GM18507 (cell line): ENCODE results near the gene POU3F2.

Experiments
- DNase-seq: peaks from one replicate; pipeline ENCODE4 v3.0.0; 2011; ENCODE audit warnings: low read depth; ENCODE audit not compliant: insufficient read length; ENCODE audit errors: extremely low spot score
- FAIRE-seq: peaks from 2 replicates; lab custom pipeline; 2011; peaks lifted over from hg19 to GRCh38; lab: Jason Lieb, UNC

Gene POU3F2

DNA sequence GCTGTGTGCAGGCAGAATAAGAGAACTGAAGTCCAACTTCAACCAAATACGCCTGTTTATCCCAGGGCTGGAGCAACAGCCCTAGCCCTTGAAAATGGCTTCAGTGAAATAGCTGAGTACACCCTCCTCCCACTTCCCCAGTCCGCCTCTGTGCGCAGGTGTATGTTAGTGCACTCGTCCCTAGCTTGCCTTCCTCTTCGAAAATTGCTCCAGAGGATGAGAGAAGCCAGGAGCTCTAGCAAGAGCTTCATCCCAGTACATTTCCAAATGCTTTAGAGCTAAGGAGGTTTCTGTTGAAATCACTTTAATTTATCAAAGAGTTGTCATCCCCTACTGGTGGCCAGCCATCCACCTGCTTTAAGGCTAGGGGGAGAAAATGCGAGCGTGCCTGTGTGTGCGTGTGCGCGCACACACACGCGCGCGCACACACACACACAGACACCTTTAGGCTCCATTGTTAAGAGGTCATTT lies 5.4 kb upstream of the POU3F2 start:
- no peak for DNase-seq

DNA sequence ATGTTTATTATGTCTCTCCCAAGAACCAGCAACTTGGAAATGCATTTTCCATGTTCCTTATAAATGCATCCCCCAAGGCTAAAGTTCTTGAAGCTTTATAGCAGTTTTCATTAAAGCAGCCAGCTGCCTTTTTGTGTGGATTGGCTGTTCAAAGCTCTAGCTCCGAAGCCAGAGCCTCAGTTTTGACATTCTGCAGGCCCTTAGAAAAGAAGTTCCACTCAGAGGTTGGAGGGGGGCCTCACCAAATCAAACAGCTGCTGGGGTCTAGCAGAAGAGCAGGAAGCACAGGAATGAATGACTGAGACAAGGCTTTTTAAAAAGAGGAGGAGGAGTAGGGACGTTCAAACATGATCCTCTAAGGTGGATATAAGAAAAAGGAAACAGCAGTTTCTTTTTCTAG lies 4.2 kb upstream of the POU3F2 start:
- no peak for FAIRE-seq
- DNase-seq: no peak

More for the DNA sequence above, 5.4 kb upstream of the POU3F2 start:
- FAIRE-seq: no peak

DNA sequence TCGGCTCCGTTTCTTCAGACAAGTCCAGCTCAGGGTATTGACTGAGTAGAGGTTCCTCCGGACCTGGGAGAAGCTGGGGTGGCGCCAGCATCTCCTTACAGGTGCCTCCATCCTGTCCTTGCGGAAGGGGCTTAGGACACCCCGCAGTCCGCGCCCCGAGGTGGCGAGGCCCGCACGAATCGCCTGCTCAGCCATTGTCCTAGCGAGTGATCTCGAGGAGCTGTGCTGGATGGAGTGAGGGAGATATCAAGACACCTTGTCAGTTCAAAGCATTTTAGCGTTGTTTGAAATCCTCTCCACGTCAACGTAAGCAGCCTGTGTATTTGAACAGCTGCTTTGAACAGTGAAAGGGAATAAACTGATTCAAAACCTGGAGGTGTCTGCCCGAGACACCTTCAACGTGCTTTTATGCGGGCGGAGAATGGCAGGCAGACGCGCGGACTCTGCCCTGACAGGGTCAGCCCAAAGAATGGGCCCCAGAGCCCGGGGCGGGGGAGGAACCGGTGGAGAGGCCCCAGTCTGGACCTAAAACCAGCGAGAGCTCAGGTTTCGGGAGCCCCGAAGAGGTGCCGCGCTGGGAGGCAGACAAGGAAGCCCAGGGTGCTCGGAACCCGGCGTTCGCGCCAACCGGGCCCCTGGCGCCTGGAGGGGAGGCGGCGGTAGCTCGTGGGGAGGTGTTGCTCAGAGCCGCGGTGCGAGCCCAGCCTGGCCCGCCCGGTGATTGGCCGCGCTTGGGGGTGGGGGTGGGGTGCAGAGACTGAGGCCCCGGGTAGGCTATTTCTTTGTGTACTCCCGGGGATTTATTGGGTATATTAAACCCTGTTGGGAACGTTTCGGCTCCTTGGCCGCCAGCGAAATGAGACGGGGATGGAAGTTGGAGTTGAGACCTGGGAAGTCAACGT lies 3.1 kb upstream of the POU3F2 start:
- DNase-seq (no peak), FAIRE-seq (no peak)

DNA sequence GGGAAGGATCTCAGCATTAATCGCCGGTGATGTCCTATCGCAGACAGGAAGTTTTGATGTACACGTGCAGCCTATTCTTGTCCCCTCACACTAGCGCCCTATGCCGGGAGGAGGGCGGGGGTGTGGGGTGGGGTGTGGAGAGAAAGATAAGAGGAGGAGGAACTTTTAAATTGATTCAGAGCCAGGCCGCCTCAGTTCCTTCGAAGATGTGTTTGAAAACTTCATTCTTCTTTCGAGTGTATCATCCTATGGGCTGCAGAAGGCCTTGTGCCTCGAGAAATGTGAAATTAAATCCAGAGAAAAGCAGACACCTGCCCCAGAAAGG lies 2.5 kb upstream of the POU3F2 start:
- no peak for FAIRE-seq
- DNase-seq: no peak

DNA sequence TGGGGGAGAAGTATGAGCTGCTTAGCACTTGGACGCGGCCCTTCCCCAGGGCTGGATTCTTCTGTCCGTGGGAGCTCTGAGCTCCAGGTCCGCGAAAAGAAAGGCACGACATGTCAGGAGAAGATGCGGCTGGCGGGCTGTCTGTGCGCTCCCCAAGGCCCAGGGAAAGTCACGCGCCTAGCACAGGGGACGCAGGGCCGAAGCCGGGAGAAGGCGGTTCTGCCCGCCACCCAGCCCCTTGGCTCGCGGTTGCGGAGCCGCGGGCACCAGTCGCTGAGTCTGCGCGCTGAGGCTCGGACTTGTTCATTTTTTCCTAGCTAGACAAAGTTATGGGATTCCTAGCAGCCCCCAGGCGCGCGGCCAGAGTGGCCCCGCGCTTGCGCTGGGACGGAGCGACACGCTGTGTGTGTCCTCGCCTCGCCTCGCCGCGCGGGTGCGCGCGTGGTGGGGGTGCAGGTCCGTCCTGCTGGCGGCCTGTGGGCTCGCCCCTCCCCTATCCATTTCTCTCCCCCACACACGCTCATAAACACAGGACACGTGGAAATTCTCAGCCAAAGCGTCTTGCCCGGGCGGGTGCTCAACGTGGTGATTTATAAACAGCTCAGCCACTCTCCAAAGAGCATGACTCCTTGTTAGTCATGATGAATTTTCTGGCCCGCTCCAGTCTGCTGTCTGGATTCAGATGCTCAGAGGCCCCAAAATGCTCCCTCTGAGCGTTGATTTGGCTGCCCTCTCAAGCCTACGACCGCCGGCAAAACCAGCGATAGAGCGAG lies 1.9 kb upstream of the POU3F2 start:
- no peak for DNase-seq
- FAIRE-seq: no peak

DNA sequence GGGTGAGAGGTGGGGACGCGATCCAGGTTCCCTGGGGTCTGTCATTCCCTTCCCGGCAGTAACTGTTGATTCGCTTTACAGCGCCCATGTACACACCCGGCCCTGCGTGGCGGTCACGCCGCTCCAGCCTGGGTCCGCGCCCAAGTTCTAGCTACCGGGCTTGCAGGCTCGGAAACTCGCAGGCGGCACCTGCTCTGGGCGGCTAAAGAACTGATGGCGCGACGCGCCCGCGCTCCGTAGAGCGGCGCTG lies 1.4 kb upstream of the POU3F2 start:
- DNase-seq: no peak
- FAIRE-seq: no peak

DNA sequence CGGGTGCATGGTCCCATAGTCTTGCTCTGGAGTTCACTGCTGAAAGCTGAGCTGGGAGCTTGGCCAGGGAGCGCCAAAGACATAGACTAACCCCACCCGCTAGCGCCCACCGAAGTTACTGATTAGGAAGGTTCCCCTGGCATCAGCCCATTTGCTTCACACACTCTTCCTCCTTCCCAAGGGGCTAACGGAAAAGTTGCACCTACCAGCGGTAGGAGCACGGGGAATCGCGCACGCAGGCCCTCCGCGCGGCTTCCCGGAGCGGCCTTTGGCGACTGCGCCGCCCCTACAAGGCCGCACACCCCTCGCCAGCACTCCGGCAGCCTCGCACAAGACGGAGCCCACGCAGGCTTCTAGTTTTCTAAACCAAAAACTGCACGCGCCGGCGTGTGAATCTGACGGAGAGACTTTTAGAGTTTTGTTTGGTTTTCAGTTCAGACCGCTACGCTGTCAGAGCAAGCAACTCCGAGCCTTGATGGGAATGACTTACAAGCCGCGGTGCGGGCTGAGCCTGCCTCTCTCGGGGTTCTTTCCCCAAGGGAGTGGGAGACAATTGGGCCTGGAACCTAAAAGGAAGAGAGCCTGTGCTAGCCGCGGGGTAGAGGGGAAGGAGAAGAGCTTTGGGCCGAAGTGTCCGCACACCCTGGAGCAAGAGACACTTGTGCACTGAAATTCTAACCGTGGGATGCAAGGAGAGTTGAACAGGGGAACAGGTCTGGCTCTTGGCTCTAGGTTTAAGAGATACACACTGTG lies 891 bp upstream of the POU3F2 start:
- FAIRE-seq (no peak), DNase-seq (no peak)

DNA sequence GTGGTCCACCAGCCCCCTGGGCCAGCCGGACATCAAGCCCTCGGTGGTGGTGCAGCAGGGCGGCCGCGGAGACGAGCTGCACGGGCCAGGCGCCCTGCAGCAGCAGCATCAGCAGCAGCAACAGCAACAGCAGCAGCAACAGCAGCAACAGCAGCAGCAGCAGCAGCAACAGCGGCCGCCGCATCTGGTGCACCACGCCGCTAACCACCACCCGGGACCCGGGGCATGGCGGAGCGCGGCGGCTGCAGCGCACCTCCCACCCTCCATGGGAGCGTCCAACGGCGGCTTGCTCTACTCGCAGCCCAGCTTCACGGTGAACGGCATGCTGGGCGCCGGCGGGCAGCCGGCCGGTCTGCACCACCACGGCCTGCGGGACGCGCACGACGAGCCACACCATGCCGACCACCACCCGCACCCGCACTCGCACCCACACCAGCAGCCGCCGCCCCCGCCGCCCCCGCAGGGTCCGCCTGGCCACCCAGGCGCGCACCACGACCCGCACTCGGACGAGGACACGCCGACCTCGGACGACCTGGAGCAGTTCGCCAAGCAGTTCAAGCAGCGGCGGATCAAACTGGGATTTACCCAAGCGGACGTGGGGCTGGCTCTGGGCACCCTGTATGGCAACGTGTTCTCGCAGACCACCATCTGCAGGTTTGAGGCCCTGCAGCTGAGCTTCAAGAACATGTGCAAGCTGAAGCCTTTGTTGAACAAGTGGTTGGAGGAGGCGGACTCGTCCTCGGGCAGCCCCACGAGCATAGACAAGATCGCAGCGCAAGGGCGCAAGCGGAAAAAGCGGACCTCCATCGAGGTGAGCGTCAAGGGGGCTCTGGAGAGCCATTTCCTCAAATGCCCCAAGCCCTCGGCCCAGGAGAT lies 1.0 kb downstream of the POU3F2 start:
- DNase-seq (no peak), FAIRE-seq (no peak)

DNA sequence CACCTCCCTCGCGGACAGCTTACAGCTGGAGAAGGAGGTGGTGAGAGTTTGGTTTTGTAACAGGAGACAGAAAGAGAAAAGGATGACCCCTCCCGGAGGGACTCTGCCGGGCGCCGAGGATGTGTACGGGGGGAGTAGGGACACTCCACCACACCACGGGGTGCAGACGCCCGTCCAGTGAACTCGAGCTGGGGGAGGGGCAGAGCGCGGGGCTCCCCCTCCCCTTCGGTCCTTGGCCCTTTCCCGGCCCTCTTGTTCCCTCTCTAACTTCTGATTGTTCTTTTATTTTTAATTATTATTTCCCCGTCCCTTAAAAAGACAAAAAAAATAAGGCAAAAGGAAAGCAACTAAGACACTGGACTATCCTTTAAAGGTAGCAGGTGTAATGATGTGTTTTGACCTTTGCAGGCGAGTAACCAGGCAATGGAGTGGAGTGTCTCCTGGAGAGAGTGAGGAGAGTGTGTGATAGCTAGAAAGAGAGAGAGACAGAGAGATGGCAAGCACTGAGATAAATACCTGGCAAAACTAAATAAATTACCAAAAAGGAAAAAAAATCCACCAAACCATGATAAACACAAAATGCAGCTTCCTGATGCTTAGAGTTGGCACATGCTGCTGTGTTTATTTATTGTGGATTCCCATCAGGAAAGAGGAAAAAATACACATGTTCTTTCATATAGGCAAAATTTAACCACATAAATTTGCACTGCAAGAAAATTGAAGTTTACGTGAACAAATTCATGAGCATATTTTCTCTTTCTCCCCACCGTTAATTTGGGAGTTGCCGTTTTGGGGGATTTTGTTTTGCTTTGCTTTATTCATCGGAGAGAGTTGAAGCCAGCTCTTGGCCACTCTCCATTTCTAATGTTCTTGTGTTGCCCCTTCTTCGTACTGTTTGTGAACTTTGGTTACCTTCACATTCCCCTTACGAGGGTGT lies 1.9 kb downstream of the POU3F2 start:
- DNase-seq (no peak), FAIRE-seq (no peak)

DNA sequence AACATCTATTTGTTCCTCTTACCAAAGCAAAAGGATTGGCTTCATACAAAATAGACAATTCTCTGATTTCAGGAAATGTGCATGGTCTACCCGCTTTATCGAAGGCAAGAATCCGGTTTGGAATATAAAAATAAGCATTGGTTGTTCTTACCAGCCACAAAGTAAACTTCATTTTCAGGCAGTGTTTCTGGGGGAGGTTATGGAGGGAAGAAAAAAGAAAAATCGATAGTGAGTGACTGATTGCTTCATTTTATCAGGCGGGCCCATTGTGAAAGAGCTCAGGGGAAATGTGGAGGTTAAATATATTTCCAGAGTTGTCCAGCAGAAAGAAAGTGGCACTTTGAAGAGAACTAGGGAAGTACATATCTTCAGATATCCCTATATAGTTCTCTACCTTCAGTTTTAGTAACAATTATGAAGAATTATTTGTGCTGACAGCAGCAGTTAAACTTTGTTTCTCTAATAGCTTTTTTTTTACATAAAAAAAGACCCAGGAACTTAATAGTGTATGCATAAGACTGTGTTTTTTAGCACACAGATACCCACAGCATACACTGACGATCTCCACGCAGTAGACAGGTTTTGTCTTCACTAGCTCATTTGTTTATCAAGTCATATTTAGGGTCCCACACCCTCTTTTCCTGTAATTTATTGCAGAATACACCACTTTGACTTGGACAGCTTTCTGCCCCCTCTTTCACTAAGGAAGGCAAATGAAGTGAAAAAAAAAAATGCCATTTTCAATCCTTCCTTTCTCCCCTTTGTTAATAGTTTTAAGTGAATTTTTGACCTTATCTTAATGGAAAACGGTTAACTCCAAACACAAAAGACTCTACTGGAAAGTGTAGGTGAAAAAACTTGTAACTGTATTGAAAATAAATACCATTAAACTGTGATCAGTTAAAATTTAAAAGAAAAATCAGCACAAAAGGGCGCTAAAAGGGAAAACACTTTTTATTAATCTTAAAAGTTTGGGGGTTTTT lies 2.9 kb downstream of the POU3F2 start:
- DNase-seq (no peak), FAIRE-seq (no peak)

DNA sequence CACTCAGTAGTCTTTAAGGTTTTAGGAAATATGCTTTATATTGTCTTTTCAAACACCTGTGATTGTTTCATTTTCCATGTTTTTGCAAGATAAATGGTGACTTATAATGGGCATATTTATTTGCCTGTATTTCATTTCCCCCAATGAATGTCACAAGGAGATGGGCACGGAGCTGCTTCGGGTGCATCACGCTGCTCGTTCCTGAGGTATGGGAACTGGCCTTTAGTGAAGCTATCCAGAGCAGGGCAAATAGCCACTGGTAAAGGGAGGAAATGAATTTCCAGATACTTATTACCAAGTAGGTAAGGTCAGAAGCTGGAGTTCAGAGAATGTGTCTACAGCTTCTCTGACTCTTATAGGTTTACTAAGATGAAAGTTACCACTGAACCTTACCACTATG lies 3.7 kb downstream of the POU3F2 start:
- FAIRE-seq: no peak

DNA sequence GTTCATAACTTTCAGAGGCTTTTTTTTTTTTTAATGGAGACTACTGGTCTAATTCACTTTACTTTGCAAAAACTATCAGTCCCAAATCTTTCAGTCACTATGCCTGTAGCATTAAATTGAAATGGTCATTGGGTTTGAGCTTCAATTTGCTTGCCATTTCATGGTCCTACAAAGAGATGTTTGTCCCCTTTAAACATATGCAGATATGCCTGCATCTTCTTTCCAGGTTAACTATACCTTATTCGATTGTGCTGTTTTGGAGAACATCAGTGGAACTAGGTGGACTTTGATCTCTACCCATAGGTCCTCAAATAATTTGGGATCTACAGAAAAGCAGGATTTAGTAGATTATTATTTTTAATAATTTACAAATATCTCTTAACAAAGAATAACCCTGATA lies 4.6 kb downstream of the POU3F2 start:
- DNase-seq (no peak), FAIRE-seq (no peak)

More for the DNA sequence above, 3.7 kb downstream of the POU3F2 start:
- no peak for DNase-seq

DNA sequence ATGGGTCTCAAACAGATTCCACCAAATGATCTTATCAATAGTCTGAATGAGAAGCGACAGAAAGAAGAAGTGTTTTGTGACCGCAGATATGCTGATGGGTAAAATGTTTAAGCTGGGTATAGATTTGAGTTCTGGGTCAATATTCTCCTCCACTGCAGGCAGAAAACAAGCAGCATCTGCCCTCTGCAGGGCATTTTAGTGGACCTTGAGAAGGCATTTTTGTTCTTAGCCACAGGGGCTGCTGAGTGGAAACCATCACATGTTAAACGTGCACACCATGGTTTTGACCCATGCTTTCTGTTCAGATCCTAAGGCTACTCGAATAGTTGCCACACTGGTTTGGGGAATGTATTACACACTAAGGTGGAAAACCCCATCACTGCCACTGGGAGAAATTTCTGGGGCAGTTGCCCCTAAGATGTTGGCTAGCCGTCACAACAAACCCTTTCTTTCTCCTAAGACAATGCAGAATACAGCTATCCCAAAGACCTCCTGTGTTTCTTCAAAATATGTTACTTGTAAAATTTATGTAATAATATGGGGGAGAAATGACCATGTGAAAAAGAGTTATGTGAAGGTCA lies 5.5 kb downstream of the POU3F2 start:
- FAIRE-seq (no peak), DNase-seq (no peak)

DNA sequence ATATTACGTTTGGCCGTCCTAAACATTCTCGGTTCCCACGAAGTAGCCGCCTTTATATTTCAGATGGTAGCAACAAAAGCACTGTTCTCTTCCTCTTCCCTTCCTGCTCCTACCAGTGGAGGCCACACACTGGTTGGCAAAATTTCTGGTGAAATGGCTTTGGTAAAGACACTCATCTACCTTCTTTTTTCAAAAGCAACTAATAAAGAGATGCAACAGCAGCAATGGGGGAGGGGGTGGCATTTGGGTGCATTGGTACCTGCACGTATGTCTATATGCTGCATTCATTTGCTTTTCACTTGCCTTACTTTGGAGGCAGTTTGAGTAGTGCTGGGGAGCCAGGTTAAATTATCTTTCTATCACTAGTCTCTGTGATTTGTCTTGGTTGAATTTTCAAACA lies 6.0 kb downstream of the POU3F2 start:
- DNase-seq (no peak), FAIRE-seq (no peak)

DNA sequence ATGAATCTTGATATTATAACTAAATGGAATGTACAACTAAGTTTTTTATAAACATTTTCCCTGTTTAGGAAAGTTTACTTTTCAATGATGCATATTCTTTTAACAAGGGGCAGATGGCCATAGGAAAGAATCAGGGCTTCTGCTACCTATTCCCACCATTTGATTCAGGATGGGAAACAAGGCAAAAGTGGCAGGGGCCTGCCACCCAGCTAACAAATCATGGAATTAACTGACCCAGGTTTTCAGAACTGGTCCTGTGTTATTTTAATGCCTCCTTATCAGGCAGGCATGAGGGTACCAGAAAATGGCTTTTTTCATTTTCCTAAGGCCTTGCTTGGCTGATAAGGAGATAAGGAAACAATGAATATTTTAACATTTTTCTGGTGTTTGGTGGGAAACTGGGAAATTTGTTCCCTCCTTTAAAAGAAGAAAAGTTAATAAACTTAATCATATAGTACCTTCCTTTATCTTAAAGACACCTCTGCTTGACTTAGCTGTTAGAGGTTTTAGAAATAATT lies 6.7 kb downstream of the POU3F2 start:
- DNase-seq: no peak
- FAIRE-seq: no peak

DNA sequence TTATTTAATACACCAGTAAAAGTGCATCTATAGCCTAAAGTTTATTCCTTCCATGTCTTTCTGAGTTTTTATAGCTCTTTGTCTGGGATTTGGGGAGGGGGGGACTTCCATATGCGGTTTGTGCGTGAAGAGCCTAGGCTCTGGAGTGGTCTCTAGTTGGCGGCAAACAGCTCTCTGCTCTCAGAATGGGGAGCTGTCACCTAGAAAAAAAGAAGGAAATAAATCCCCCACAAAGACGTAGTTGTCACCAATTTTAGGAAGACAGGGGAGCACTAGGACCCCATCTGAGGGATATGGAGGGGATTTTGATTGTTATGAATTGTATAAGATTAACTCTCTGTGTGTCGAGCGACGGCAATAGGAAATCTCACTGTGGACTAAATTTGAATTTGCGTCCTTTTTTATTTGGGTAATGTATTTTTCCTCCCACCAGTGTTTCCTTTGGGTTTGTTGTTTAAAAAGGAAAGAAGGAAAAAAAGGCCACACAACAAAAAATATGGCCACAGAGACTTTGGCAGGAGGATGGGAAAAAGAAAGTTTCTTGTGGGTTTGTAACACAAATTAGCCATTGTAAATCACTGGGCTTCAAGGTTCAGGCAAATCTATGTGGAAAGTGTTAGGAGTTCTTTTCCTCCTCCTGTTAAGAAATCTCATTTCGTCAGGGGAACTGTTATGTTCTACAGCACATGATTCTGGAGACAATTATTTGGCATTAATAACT lies 7.4 kb downstream of the POU3F2 start:
- DNase-seq: no peak
- no peak for FAIRE-seq
